WTC11 (cell line): ENCODE measurements around the gene GALM. TPM values are rescaled to one million over a fixed set of nuclear protein-coding genes. Genes with fewer than 3 reads are reported as not detected.

Experiments used
- ATAC-seq: fragments of 200-7000 bp; cut with Tn5 transposase; 2 replicates; pipeline ENCODE4 v1.10.0; 2021; ENCODE audit warnings: mild to moderate bottlenecking, moderate library complexity
- CTCF ChIA-PET: fragments of 300-600 bp; sonication (Branson Sonifier 250); formaldehyde crosslinking; loops from one replicate; lab custom pipeline; 2021; ENCODE audit warnings: antibody characterized with exemption; lab: Charles Lee
- POLR2A ChIA-PET: fragments of 350-600 bp; sonication (Branson Sonifier 250); formaldehyde crosslinking; loops from one replicate; lab custom pipeline; 2021; ENCODE audit warnings: antibody characterized with exemption; lab: Charles Lee
- DNase-seq: peaks from one replicate; pipeline ENCODE4 v3.0.0; 2021; ENCODE audit warnings: low spot score
- H3K27ac Mint-ChIP-seq: 2 replicates; pipeline ENCODE4 v1.8.0; 2021; ENCODE audit warnings: mixed read lengths
- H3K27me3 Mint-ChIP-seq: 2 replicates; pipeline ENCODE4 v1.8.0; 2021; ENCODE audit warnings: low read depth, mild to moderate bottlenecking, moderate library complexity, mixed read lengths
- H3K36me3 Mint-ChIP-seq: 2 replicates; pipeline ENCODE4 v1.8.0; 2021; ENCODE audit warnings: mixed read lengths
- H3K4me1 Mint-ChIP-seq: 2 replicates; pipeline ENCODE4 v1.8.0; 2022; ENCODE audit warnings: mixed read lengths
- H3K4me3 Mint-ChIP-seq: 2 replicates; pipeline ENCODE4 v1.8.0; 2021; ENCODE audit warnings: mild to moderate bottlenecking, moderate library complexity, mixed read lengths
- H3K9me3 Mint-ChIP-seq: 2 replicates; pipeline ENCODE4 v1.8.0; 2021; ENCODE audit warnings: mixed read lengths
- AR ChIP-seq: fragments of 250-450 bp; sonication (Bioruptor Pico); IDR thresholded peaks from 2 replicates; pipeline ENCODE4 v1.9.0; 2021; ENCODE audit warnings: mild to moderate bottlenecking
- CREB1 ChIP-seq: sonication (generic); formaldehyde crosslinking; IDR thresholded peaks from 2 replicates; pipeline ENCODE4 v1.8.0; 2023; ENCODE audit warnings: mild to moderate bottlenecking, missing genetic modification reagents
- E2F4 ChIP-seq: sonication (generic); formaldehyde crosslinking; IDR thresholded peaks from 2 replicates; pipeline ENCODE4 v1.8.1; 2022; ENCODE audit warnings: low read depth, mild to moderate bottlenecking, moderate library complexity, missing genetic modification reagents, borderline replicate concordance
- EMX1 ChIP-seq: fragments of 250-450 bp; sonication (Bioruptor Pico); IDR thresholded peaks from 2 replicates; pipeline ENCODE4 v1.8.0; 2021; ENCODE audit warnings: mild to moderate bottlenecking
- IRF2 ChIP-seq: sonication (generic); formaldehyde crosslinking; IDR thresholded peaks from 2 replicates; pipeline ENCODE4 v1.8.0; 2022; ENCODE audit warnings: low read depth, missing genetic modification reagents, borderline replicate concordance
- KAT7 ChIP-seq: sonication (generic); formaldehyde crosslinking; IDR thresholded peaks from 2 replicates; pipeline ENCODE4 v1.8.1; 2023; ENCODE audit warnings: missing genetic modification reagents, mild to moderate bottlenecking, borderline replicate concordance
- NR2C2 ChIP-seq: sonication (generic); formaldehyde crosslinking; IDR thresholded peaks from 2 replicates; pipeline ENCODE4 v1.8.0; 2022; ENCODE audit warnings: mild to moderate bottlenecking, missing genetic modification reagents
- SOX15 ChIP-seq: fragments of 250-450 bp; sonication (Bioruptor Pico); IDR thresholded peaks from 2 replicates; pipeline ENCODE4 v1.9.0; 2021; ENCODE audit warnings: mild to moderate bottlenecking
- TCF7 ChIP-seq: sonication (generic); formaldehyde crosslinking; IDR thresholded peaks from 2 replicates; pipeline ENCODE4 v1.8.0; 2022; ENCODE audit warnings: mild to moderate bottlenecking, low read depth, missing genetic modification reagents, moderate library complexity
- TEAD1 ChIP-seq: sonication (generic); formaldehyde crosslinking; IDR thresholded peaks from 2 replicates; pipeline ENCODE4 v1.8.0; 2022; ENCODE audit warnings: mild to moderate bottlenecking, missing genetic modification reagents
- ZNF232 ChIP-seq: sonication (generic); formaldehyde crosslinking; IDR thresholded peaks from 2 replicates; pipeline ENCODE4 v1.8.0; 2022; ENCODE audit warnings: mild to moderate bottlenecking, missing genetic modification reagents
- ZNF671 ChIP-seq: fragments of 250-450 bp; sonication (Bioruptor Pico); IDR thresholded peaks from 2 replicates; pipeline ENCODE4 v1.8.0; 2021; ENCODE audit warnings: mild to moderate bottlenecking
- ZSCAN18 ChIP-seq: fragments of 250-450 bp; sonication (Bioruptor Pico); IDR thresholded peaks from 2 replicates; pipeline ENCODE4 v2.1.2; 2022; ENCODE audit warnings: mild to moderate bottlenecking, moderate library complexity
- total RNA-seq: library from RNA; stranded (reverse); gene quantifications from 3 replicates; pipeline ENCODE4 v1.2.3, GENCODE V29; 2021
- TF ChIP-seq, protein P1 (sequence below): fragments of 250-450 bp; sonication (Bioruptor Pico); conservative IDR thresholded peaks from 2 replicates; pipeline ENCODE4 v1.9.0; 2021; ENCODE audit warnings: mild to moderate bottlenecking

GALM gene
- total RNA-seq, 1 experiment from 2014 or later: 11.2 TPM

DNA sequence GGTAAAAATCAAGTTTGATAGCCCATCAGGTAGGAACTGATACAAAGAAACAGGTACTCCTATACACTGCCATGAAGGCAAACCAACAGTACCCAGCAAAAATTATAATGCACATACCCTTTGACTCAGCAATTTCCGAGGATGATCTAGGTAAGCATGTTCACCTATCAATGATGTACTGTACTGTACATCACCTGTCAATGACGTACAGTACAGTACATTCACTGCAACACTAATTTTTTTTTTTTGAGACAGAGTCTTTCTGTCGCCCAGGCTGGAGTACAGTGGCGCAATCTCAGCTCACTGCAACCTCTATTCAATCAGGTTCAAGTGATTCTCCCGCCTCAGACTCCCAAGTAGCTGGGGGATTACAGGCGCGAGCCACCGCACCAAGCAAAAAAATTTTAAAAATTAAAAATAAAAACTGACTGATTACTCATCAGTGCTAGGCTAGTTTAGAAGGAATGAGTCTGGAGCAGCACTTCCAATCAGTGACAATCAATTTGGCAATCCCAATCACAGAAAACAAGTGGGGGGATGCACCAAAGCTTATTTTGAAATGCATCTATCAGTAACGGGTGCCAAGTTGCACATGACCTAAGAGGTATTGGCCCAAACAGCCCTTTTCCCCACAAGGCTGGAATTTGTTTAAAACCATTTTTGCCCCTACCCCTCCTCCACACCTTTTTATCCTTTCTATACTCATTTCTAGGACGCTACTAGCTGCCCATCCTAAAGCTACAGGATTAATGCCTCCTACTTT is 77.1 kb downstream of the GALM start (continued):
- TF ChIP-seq TCF7 (CRISPR knock-in tag) (no peak), SOX15 (no peak), EMX1 (CRISPR knock-in tag) (0 out of 2 replicates have a peak, but pooled peaks have one; percentile 84), NR2C2 (no peak), ZNF232 (no peak), E2F4 (CRISPR knock-in tag) (no peak)

GRCh38 chr2:38743672-38744398 is 77.9 kb downstream of the GALM start:
- Mint-ChIP-seq H3K9me3 (peaks cover 10% of the 10 kb centered on the region), H3K36me3 (peaks cover 73% of the 10 kb centered on the region), H3K4me3 (no peak overlapping the region), H3K27ac (peak overlapping the region; percentile 64; the same call in 1 of the 2 replicates), H3K27me3 (peaks cover 3% of the 10 kb centered on the region; the same call in 1 of the 2 replicates), H3K4me1 (peaks cover 25% of the 10 kb centered on the region)
- ChIA-PET POLR2A (interaction anchor here (0.7 to 1.7 kb wide), 3 partner anchors 7 to 162 kb away, joined by 3 to 14 read pairs (median 3); partner anchors contain the start of gene SRSF7), CTCF (interaction anchor here (3.1 kb wide), 1 partner anchor 162 kb away, joined by 14 read pairs; no protein-coding TSS in a partner anchor)
- DNase-seq (no peak), ATAC-seq (no peak)
- TF ChIP-seq CREB1 (CRISPR knock-in tag) (no peak), ZNF671 (CRISPR knock-in tag) (0 out of 2 replicates have a peak, but pooled peaks have one; percentile 30)

DNA sequence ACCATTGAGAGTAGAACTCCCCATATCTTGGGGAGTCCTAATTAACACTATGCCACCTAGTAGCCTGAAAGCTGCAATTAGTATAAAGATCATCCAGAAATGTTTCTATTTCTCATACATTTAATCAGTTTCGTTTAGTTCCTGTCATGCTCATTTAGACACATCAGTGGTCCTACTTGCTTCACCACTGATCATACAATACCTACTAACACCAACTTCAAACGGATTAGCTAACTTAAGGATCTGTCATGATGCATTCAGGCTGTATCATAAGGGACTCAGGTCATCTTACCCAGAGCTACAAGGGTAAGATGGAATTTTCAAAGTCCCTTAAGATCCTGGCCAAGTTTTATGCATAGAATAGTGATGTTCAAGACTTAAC is 78.5 kb downstream of the GALM start:
- no peak overlapping the region for H3K4me3 Mint-ChIP-seq
- no peak overlapping the region for H3K27ac Mint-ChIP-seq
- POLR2A ChIA-PET: interaction anchor here (1.7 kb wide), 1 partner anchor 14 kb away, joined by 3 read pairs; no protein-coding TSS in a partner anchor
- DNase-seq (no peak), ATAC-seq (no peak)
- H3K4me1 Mint-ChIP-seq: peaks cover 29% of the 10 kb centered on the region
- peaks cover 72% of the 10 kb centered on the region for H3K36me3 Mint-ChIP-seq
- TF ChIP-seq, protein P1, sequence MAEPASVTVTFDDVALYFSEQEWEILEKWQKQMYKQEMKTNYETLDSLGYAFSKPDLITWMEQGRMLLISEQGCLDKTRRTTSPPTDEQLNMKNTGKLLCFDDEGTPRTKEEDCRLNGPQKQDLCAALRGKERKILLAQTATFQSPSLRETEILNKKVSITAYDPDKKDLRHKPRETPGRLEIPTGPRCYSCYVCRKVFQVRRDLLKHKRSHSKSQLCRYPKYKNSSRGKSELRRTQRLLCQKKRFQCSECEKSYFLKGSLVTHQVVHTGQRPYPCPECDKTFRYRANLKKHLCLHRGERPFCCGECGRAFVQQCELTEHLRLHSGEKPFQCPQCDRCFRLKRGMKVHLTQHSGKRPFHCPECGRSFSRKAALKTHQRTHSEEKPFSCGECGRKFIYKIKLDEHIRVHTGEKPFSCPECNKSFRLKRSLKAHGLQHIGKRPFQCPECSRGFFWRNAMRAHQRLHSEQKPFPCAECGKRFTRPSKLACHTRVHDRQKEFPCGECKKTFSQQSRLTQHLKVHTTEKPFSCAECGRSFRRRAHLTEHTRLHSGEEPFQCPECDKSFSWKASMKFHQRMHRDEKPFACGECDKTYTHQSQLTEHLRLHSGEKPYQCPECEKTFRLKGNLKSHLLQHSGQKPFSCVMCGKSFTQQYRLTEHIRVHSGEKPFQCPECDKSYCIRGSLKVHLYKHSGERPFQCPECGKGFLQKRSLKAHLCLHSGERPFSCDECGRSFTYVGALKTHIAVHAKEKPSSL (CRISPR knock-in tag): peak; percentile 62; the same call in 1 of the 2 replicates
- no peak for TF ChIP-seq TEAD1 (CRISPR knock-in tag)
- CTCF ChIA-PET: interaction anchor here (3.1 kb wide), 1 partner anchor 162 kb away, joined by 14 read pairs; no protein-coding TSS in a partner anchor
- H3K9me3 Mint-ChIP-seq: peaks cover 4% of the 10 kb centered on the region
- no peaks in the 10 kb centered on the region; the same call in 1 of the 2 replicates for H3K27me3 Mint-ChIP-seq

DNA sequence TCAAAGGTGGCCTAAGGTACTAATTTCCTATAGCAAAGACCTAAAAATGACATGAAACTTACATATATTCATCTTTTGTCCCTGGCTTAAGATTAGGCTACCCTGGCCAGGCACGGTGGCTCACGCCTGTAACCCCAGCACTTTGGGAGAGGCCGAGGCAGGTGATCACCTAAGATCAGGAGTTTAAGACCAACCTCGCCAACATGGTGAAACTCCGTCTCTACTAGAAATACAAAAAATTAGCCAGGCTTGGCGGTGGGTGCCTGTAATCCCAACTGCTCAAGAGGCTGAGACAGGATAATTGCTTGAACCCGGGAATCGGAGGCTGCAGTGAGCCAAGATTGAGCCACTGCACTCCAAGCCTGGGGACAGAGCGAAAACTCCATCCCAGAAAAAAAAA is 79.4 kb downstream of the GALM start:
- H3K4me3 Mint-ChIP-seq: no peak overlapping the region
- no peaks in the 10 kb centered on the region for H3K27me3 Mint-ChIP-seq
- H3K27ac Mint-ChIP-seq: no peak overlapping the region; the same call in 1 of the 2 replicates
- ChIA-PET CTCF (interaction anchor here (3.1 kb wide), 1 partner anchor 163 kb away, joined by 14 read pairs; no protein-coding TSS in a partner anchor), POLR2A (no interaction called here)
- peaks cover 36% of the 10 kb centered on the region for H3K4me1 Mint-ChIP-seq
- ATAC-seq (no peak), DNase-seq (no peak)
- no peaks in the 10 kb centered on the region for H3K9me3 Mint-ChIP-seq
- H3K36me3 Mint-ChIP-seq: peaks cover 72% of the 10 kb centered on the region
- TF ChIP-seq IRF2 (no peak), KAT7 (CRISPR knock-in tag) (no peak)

DNA sequence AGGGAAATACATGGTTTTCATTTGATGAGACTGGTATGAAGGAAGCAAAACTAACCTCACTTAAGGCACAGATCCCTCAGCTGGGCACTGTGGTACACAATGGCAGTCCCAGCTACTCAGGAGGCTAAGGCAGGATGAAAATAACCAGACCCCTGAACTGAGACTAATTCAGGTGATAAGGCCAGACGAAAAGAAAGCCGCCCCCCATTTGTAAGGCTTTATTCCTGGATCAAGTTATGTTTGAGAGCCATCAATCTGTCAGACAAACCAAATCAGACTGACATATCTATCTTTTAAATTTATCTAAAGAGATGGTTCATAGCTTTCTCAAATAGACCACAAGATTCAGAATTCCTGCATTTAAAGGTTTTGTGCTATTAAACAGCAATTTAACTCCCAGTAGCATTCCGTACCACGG is 81.1 kb downstream of the GALM start:
- H3K4me3 Mint-ChIP-seq: peak overlapping the region; percentile 100
- CTCF ChIA-PET: no interaction called here
- H3K27me3 Mint-ChIP-seq: no peaks in the 10 kb centered on the region
- peak overlapping the region; percentile 95 for H3K27ac Mint-ChIP-seq
- H3K9me3 Mint-ChIP-seq: no peaks in the 10 kb centered on the region
- POLR2A ChIA-PET: no interaction called here
- peaks cover 39% of the 10 kb centered on the region for H3K4me1 Mint-ChIP-seq
- peaks cover 77% of the 10 kb centered on the region for H3K36me3 Mint-ChIP-seq
- DNase-seq: no peak
- TF ChIP-seq ZSCAN18 (no peak), AR (CRISPR knock-in tag) (0 out of 2 replicates have a peak, but pooled peaks have one; percentile 53)
- TF ChIP-seq, all 79 proteins: peak for 1
- ATAC-seq: no peak
